GM18870 (cell line): ENCODE results near the gene NME3.

Experiments used
- ATAC-seq: cut with Tn5 transposase; IDR thresholded peaks from one replicate; pipeline ENCODE4 v1.9.1; 2021; ENCODE audit warnings: moderate library complexity; ENCODE audit not compliant: unreplicated experiment

Gene NME3

DNA sequence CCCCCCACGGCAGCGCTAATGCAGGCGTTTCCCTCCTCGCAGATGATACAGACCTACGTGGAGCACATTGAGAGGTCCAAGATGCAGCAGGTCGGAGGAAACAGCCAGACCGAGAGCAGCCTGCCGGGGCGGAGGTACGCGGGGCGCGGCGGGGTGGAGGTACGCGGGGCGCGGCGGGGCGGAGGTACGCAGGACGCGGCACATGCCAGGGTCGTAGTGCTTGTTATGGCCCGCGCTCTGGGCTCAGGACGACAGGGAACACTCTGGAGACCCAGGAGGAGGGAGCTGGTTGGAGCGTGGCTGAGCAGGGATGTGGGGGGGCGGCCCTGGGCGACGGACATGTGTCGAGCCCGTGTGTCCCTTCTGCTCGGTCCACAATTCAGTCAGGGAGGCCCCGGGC, 41.9 kb downstream of the NME3 start:
- no peak for ATAC-seq

DNA sequence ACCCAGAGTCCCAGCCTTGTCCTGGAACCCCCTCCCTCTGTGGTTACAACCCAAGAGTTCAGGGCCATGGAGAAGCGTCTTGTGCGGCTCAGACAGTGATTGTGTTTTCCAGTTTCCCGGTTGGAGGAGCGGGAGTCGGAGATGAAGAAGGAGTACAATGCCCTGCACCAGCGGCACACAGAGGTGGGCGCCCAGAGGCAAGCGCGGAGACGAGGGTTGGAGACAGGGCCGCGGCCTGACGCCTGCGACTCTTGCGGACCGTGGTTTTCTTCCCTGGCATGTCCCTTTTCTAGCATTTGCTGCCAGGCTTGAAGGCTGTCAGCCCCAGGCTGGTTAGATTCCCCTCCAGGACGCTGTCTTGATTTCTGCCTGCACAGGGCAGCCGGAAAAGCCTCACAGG, 42.3 kb downstream of the NME3 start:
- ATAC-seq = no peak

DNA sequence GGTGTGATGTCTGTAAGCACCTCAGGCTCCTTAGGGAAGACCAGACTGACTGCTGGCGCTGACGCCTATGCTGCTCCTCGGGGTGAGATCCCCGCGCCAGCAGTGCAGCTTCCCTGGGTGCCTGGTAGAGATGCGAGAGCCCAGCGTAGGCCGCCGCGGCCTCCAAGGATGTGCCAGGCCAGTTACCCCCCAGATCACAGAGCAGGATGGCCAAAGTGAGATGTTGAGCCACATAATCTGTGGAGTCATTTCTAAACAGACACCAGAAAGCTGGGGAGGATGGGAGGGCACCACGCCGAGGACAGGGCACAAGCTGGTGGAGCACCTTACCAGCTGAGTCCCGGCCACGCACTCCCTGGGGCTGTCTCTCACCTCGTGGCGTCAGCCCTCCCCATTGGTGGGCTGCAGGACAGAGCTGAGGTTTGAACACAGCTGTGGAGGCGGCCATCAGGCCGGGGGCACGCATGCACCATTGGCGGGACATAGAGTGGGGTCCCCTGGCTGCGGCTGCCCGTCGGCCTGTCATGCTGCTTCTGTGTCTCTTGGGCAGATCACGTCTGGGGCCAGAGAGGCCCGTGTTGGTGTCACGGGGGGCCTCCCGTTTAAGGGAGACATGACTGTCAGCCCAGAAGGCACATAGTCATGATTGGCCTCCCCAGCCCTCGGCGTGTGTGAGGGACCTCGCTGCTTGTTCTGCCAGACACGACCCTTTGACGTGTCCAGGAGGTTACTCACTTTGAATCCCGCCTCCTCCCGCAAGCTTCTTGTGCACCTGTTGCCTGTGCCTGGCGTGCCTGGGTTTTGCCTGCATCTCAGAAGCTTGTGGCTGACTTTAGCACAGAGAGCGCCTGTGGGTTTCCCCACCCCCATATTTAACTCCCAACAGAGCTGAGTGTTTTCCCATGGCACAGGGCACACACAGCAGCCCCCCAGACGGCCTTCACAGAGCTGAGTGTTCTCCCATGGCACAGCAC, 43.4 kb downstream of the NME3 start:
- ATAC-seq = no peak

DNA sequence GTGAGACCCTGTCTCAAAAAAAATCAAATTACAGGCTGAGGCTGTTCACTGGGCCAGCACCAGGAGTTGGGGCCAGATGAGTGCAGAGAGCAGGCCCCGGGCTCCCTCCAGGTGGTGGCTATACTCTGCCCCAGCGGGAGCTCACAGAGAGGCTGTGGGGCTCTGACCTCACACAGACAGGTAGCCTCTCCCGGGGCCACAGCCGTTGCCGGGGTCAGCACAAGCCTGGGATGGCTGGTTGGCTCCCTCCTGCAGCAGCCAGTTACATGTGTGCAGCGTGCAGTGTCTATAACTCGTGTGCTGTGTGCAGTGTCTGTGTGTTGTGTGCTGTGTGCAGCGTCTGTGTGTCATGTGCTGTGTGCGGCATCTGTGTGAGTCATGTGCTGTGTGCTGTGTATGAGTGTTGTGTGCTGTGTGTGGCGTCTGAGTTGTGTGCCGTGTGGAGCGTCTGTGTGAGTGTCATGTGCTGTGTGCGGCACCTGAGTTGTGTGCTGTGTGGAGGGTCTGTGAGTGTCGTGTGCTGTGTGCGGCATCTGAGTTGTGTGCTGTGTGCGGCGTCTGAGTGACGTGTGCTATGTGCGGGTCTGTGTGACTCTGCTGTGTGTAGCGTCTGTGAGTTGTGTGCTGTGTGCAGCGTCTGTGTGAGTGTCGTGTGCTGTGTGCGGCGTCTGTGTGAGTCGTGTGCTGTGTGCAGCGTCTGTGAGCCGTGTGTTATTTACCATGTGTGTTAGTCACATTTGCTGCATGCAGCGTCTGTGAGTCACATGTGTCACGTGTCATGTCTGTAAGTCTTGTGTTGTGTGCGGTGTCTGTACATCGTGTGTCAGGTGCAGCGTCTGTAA, 44.5 kb downstream of the NME3 start:
- ATAC-seq = no peak

DNA sequence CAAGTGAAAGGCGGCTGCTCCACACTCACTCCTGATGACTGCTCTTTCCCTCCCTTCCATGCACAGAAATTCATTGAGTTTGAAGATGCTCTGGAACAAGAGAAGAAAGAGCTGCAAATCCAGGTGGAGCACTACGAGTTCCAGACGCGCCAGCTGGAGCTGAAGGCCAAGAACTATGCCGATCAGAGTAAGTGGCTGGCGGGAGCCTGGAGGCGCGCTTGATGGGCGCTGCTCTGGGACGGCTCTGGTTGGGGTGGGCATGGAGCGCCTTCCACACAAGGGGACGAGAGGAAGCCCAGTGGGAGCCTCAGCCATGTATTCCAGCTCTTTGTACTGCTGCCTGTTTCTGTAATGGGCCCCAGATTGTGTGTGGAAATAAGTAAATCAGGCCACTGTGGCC, 46.9 kb downstream of the NME3 start:
- ATAC-seq = no peak

DNA sequence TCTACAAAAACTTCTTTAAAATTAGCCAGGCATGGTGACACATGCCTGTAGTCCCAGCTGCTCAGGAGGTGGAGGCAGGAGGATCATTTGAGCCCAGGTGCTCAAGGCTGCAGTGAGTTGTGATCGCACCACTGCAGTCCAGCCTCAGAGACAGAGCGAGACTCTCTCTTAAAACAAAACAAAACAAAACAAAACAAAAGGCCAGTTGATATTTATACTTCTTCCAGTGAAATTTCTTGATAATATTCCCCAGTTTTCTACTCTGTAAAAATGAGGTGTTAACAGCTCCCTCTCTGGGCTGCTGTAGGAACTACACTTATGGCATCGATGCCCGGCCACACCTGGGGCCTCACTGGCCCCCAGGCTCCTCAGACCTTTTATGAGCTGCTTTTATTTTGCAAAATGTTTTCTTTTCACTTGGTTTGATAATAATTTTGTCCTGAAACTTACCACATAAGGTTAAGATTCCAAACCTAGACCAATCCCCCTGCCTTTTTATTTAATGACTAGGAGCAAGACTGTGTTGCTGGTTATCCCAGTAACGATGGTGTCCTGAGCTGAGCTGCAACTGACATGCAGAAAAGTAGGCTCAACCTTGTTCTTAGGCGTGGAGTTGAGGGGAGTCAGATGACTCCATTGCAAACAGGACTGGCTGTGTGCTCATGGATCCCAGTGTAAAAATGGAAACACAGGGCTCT, 47.7 kb downstream of the NME3 start:
- no peak for ATAC-seq

DNA sequence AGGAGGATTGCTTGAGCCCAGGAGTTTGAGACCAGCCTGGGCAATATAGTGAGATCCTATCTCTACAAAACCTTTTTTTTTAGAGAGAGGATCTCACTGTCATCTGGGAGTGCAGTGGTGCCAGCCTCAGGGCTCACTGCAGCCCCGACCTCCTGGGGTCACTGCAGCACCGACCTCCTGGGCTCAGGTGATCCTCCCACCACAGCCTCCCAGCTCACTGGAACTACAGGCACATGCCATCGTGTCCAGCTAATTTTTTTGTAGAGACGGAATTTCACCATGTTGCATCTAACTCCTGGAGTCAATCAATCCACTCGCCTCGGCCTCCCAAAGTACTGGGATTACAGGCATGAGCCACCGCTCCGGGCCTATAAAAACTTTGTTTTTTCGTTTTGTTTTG, 50.0 kb downstream of the NME3 start:
- ATAC-seq = no peak
